NCI-H1436 (cell line): Measurements from ENCODE around the gene EEF2K.

ENCODE experiments used
- DNase-seq: peaks from one replicate; lab custom pipeline; 2025; lab: John Stamatoyannopoulos, UW

Gene EEF2K

GRCh38 chr16:22336581-22336980 is 130.5 kb downstream of the EEF2K start:
- no peak for DNase-seq

- no peak for DNase-seq
Observed at GRCh38 chr16:22337045-22337444, 131.0 kb downstream of the EEF2K start.

GRCh38 chr16:22337849-22338635 is 132.0 kb downstream of the EEF2K start:
- DNase-seq: no peak
